HG03521 (cell line): ENCODE data around the gene NYAP2.

Experiments
- ATAC-seq: cut with Tn5 transposase; IDR thresholded peaks from one replicate; pipeline ENCODE4 v1.9.1; 2021; ENCODE audit warnings: mild to moderate bottlenecking, moderate library complexity; ENCODE audit not compliant: unreplicated experiment

Gene NYAP2

DNA sequence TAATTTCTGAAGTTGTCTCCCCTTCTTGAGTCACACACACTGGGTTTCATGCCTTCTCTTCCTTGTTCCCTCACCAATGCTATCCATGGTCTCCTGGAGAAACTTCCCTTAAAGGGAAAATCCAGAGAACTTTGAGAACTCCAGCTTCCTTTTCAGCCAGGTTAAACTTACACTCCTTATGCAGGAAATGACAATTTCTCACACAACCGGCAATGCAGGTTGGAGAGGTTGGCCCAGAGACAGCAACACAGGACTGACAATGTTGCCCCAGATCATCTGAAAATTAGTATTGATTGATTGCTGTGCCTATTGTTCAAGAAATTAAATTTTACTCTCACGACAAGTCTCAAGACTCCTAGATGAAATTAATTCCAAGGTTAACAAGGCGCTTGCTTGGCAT lies 292.2 kb downstream of the NYAP2 start:
- no peak for ATAC-seq

DNA sequence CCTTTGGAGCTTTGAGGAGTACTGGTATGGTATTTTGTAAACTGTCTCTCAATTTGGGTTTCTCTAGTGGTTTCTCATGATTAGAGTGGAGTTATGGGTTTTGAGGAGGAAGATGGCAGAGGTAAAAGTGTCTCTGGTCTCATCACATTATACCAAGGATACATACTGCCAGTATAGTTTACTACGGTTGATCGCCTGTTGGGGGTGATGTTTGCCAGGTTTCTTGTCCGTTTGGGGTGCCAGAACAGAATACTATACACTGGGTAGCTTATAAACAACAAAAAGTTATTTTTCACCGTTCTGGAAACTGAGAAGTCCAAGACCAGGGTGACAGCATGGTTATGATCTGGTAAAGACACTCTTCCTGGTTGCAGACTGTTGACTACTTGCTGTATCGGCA lies 293.7 kb downstream of the NYAP2 start:
- ATAC-seq = no peak

DNA sequence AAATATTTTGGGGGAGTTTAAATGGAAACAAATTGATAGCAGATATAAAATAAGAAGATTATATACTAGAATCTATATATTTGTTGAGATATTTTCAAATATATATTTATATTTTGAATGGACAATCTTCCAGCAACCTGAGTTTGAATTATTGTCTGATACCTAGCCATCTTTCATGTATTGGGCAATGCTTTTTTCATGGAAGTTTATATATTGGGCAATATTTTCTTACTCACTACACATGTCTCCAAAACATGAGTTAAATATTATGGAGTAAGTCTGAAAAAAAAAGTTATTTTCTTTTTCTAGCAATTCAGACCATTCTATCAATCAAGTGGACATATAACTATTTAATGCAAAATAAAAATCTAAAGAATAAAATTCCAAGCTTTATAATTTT lies 295.2 kb downstream of the NYAP2 start:
- ATAC-seq = no peak

DNA sequence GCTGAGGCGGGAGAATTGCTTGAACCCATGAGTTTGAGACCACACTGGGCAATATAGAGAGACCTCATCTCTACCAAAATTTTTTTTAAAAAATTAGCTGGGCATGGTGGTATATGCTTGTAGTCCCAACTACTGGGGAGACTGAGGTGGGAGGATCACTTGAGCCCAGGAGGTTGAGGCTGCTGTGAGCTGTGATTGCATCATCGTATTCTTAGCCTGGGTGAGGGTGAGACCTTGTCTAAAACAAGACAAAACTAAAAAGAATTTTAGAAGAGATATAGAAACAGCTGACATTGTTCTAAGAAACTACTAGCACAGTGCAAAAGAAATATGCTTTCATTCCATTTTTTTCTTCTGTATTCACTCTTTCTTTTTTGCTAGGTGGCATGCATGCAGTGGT lies 298.4 kb downstream of the NYAP2 start:
- no peak for ATAC-seq
